OCI-LY3 (cell line): ENCODE data around the gene PPP6R2.
A peak's percentile ranks its signal among the peaks of the same experiment; 100 is the strongest.

Source experiments
- H2AFZ ChIP-seq: fragments of 200-600, 300-600 bp; shearing (Covaris generic); 2 replicates; pipeline ENCODE4 v1.6.0; 2014; ENCODE audit warnings: antibody characterized with exemption, low read depth, low read length
- H3K27ac ChIP-seq: fragments of 200-600, 300-600 bp; sonication (generic); 2 replicates; pipeline ENCODE4 v1.5.1; 2014; ENCODE audit warnings: mild to moderate bottlenecking, low read length, moderate library complexity, mixed read lengths
- H3K27me3 ChIP-seq: fragments of 200-600, 300-600 bp; sonication (generic); 2 replicates; pipeline ENCODE4 v1.6.1; 2014; ENCODE audit warnings: low read depth, low read length, mixed read lengths
- H3K36me3 ChIP-seq: fragments of 200-600, 300-600 bp; sonication (generic); replicated peaks from 2 replicates; pipeline ENCODE3; 2014; ENCODE audit warnings: low read depth, low read length, mixed read lengths
- H3K4me1 ChIP-seq: fragments of 300-600, 200-600 bp; sonication (generic); 2 replicates; pipeline ENCODE4 v1.6.1; 2014; ENCODE audit warnings: low read length, mixed read lengths
- H3K4me2 ChIP-seq: fragments of 200-600, 300-600 bp; sonication (generic); 2 replicates; pipeline ENCODE4 v1.6.1; 2014; ENCODE audit warnings: low read length, mixed read lengths
- H3K4me3 ChIP-seq: fragments of 300-600, 200-600 bp; sonication (generic); 2 replicates; pipeline ENCODE4 v1.5.1; 2014; ENCODE audit warnings: antibody characterized with exemption, mild to moderate bottlenecking, low read length, moderate library complexity
- H3K79me2 ChIP-seq: fragments of 300-600, 200-600 bp; shearing (Covaris generic); 2 replicates; pipeline ENCODE4 v1.6.1; 2014; ENCODE audit warnings: mild to moderate bottlenecking, low read length, mixed read lengths
- H3K9ac ChIP-seq: fragments of 300-600, 200-600 bp; shearing (Covaris generic); 2 replicates; pipeline ENCODE4 v1.6.0; 2014; ENCODE audit warnings: mild to moderate bottlenecking, low read length, moderate library complexity
- H3K9me3 ChIP-seq: fragments of 200-600, 300-600 bp; shearing (Covaris generic); 2 replicates; pipeline ENCODE4 v1.6.1; 2014; ENCODE audit warnings: low read length, mixed read lengths; ENCODE audit not compliant: insufficient read depth
- H4K20me1 ChIP-seq: fragments of 200-600, 300-600 bp; sonication (generic); 2 replicates; pipeline ENCODE4 v1.6.1; 2016; ENCODE audit warnings: low read length, mixed read lengths; ENCODE audit not compliant: insufficient read depth
- CTCF ChIP-seq: fragments of 200-600, 300-600 bp; sonication (generic); IDR thresholded peaks from 2 replicates; pipeline ENCODE4 v1.5.1; 2014; ENCODE audit warnings: antibody characterized with exemption, low read length, low read depth
- EZH2phosphoT487 ChIP-seq: fragments of 200-600 bp; shearing (Covaris generic); IDR thresholded peaks from 2 replicates; pipeline ENCODE4 v1.6.1; 2018; ENCODE audit warnings: antibody characterized with exemption, mixed run types, low read depth

PPP6R2 gene

GRCh38 chr22:50398831-50399648 lies 55.9 kb downstream of the PPP6R2 start:
- Histone ChIP-seq H2AFZ (no peak overlapping the region), H3K9me3 (no peaks in the 10 kb centered on the region), H3K9ac (no peak overlapping the region), H3K27ac (no peak overlapping the region), H3K36me3 (no peaks in the 10 kb centered on the region), H4K20me1 (no peaks in the 10 kb centered on the region), H3K4me2 (no peak overlapping the region), H3K79me2 (no peaks in the 10 kb centered on the region), H3K4me3 (no peak overlapping the region), H3K4me1 (no peaks in the 10 kb centered on the region), H3K27me3 (no peaks in the 10 kb centered on the region)
- TF ChIP-seq EZH2phosphoT487 (no peak), CTCF (no peak)

GRCh38 chr22:50399751-50400331 lies 56.7 kb downstream of the PPP6R2 start:
- Histone ChIP-seq H3K36me3 (no peaks in the 10 kb centered on the region), H3K9me3 (no peaks in the 10 kb centered on the region), H3K79me2 (no peaks in the 10 kb centered on the region), H3K9ac (no peak overlapping the region), H3K27me3 (no peaks in the 10 kb centered on the region), H3K4me2 (no peak overlapping the region), H3K27ac (no peak overlapping the region), H2AFZ (no peak overlapping the region), H4K20me1 (no peaks in the 10 kb centered on the region), H3K4me3 (no peak overlapping the region), H3K4me1 (no peaks in the 10 kb centered on the region)
- no peak for TF ChIP-seq EZH2phosphoT487
- peak; percentile 42 for TF ChIP-seq CTCF

GRCh38 chr22:50400406-50400805 lies 57.3 kb downstream of the PPP6R2 start:
- Histone ChIP-seq H3K79me2 (no peaks in the 10 kb centered on the region), H3K9ac (no peak overlapping the region), H2AFZ (no peak overlapping the region), H3K36me3 (no peaks in the 10 kb centered on the region), H4K20me1 (no peaks in the 10 kb centered on the region), H3K4me3 (no peak overlapping the region), H3K9me3 (no peaks in the 10 kb centered on the region), H3K4me2 (no peak overlapping the region), H3K27me3 (no peaks in the 10 kb centered on the region), H3K27ac (no peak overlapping the region), H3K4me1 (no peaks in the 10 kb centered on the region)
- TF ChIP-seq CTCF (no peak), EZH2phosphoT487 (no peak)

GRCh38 chr22:50400931-50401330 lies 57.8 kb downstream of the PPP6R2 start:
- H3K79me2 ChIP-seq, result no peaks in the 10 kb centered on the region
- H3K4me3 ChIP-seq, result no peak overlapping the region
- no peak overlapping the region for H3K9ac ChIP-seq
- H3K27me3 ChIP-seq, result no peaks in the 10 kb centered on the region
- TF ChIP-seq EZH2phosphoT487, result no peak
- TF ChIP-seq CTCF, result no peak
- H3K27ac ChIP-seq, result no peak overlapping the region
- no peaks in the 10 kb centered on the region for H3K4me1 ChIP-seq
- H3K36me3 ChIP-seq, result no peaks in the 10 kb centered on the region
- H4K20me1 ChIP-seq, result no peaks in the 10 kb centered on the region
- no peak overlapping the region for H3K4me2 ChIP-seq
- H2AFZ ChIP-seq, result no peak overlapping the region
- no peaks in the 10 kb centered on the region for H3K9me3 ChIP-seq
